GM19023 (cell line): ENCODE results near the gene TATDN3.
A peak's percentile ranks its signal among the peaks of the same experiment; 100 is the strongest.
"Not testable (repeated sequence)": the region's sequence is repeated elsewhere in the genome, so short reads cannot be mapped to it uniquely, and the experiment has no call there.

Source experiments
- ATAC-seq: cut with Tn5 transposase; IDR thresholded peaks from one replicate; pipeline ENCODE4 v1.9.1; 2021; ENCODE audit warnings: mild to moderate bottlenecking, moderate library complexity; ENCODE audit not compliant: unreplicated experiment

TATDN3 gene

GRCh38 chr1:212774584-212774983, 17.1 kb upstream of the TATDN3 start:
- ATAC-seq = no peak

DNA sequence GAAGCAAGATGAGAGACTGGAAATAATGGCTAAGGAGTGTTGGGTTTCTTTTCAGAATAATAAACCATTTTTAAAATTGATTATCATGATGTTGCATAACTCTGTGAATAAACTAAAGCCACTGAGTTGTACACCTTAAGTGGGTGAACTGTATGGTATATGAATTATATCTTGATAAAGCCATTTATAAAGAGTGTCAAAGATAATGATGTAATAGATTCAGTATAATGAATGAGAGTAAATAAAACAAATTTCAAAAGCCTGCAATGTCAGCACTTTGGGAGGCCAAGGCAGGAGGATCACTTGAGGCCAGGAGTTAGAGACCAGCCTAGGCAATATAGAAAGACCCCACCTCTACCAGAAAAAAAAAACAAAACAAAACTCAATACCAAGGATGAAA, 16.5 kb upstream of the TATDN3 start:
- ATAC-seq = no peak

DNA sequence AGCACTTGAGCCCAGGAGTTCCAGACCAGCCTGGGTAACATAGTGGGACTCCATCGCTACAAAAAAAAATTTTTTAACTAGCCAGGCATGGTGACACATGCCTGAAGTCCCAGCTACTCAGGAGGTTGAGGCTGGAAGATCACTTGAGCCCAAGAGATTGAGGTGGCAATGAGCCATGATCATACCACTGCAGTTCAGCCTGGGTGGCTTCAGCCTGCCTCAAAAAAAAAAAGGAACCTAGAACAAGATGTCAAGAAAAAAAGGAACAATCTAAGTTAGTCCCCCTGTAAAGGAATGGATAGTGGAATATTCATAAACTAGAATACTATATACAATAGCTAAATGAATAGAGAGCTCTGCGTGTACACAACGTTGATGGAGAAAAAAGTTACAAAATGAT, 14.5 kb upstream of the TATDN3 start:
- ATAC-seq = no peak

GRCh38 chr1:212779086-212779485, 12.6 kb upstream of the TATDN3 start:
- ATAC-seq = not testable (repeated sequence)

DNA sequence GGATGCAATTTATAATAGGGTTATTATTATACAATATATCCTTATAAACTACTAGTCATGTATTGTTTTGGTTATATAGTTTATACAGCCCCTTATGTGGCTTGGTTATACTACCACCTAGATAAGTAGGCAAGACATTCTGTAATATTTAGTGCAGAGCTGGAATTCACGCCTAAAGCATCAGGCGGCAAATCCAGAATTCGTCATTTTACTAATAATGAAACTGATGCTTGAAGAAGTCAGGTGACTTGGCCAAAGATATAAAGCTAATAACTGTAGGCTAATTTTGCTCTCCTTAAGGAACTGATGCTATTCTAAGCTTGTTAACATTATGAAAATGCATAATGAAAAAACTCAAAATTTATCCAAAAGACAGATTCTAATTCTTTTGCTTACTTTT, 10.9 kb upstream of the TATDN3 start:
- ATAC-seq = no peak

GRCh38 chr1:212781225-212781624, 10.5 kb upstream of the TATDN3 start:
- ATAC-seq = no peak

DNA sequence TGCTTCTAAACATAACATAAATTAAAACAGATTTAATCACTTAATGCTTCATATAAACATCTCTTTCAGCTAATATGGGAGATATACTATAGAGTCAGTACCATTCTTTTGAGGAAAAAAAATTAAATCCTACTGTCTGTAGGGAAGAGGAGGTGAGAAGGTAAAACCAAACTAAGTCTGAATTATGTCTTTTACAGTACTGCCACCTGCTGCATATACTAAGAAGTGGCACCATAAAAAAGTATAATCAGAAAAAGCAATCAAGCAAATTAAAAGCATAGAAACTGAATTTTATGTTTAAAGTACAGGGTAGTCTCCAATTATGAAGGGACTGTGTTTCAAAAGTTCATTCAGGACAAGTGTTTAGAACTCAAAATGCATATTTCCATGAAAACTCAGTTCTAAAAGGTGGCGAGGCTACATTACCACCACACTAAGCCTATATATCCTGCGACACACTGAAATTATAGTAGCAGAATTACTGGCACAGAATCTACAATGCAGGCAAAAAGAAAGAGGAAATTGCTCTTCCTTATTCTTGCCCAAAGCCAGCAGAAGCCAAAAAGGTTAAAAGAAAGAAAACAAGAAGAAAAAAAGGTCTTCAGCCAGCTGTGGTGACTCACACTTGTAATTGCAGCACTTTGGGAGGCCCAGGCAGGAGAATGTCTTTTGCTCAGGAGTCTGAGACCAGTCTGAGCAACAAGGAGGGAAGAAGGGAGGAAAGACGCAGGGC, 9.1 kb upstream of the TATDN3 start:
- no peak for ATAC-seq

DNA sequence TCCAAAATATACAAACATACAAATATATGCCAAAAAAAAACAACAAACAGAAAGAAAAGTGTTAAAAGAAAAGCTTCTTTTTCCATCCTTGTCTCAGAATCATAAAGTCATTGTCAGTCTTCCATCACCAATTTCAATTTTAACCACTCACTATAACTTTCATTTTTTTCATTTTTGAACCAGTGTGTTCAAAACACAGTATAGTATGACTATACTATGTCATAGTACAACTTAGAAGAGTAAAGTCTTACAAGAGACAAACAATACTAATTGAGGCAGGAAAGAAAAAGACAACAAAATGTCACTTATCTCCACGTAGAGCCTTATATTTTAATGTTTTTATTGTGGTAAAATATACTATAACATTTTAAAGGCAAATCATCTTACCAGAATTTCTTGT, 7.7 kb upstream of the TATDN3 start:
- ATAC-seq = no peak

- no peak for ATAC-seq
These were observed 5.8 kb upstream of the TATDN3 start for GRCh38 chr1:212785871-212786270.

DNA sequence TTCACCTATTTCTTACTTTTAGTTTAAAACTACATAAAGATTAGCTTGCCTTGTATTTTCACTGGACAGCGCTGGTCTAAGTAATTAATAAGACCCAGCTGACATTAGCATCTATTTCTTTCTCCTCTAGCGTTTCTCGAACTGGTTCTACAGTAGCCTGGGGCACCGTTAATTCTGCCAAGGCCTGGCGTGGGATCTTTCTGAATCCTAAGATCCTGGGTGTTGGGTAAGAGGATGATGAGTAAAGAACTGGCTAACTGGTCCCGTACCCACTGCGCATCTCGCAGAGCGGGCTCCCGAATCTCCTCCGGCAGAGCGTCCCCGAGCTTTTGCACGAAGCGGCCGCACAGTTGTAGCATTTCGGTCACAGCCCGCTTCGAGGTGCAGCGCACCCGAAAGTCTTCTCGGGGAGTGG, 426 bp upstream of the TATDN3 start:
- ATAC-seq = peak; percentile 42

- no peak for ATAC-seq
These were observed 758 bp downstream of the TATDN3 start for GRCh38 chr1:212792396-212792908.

DNA sequence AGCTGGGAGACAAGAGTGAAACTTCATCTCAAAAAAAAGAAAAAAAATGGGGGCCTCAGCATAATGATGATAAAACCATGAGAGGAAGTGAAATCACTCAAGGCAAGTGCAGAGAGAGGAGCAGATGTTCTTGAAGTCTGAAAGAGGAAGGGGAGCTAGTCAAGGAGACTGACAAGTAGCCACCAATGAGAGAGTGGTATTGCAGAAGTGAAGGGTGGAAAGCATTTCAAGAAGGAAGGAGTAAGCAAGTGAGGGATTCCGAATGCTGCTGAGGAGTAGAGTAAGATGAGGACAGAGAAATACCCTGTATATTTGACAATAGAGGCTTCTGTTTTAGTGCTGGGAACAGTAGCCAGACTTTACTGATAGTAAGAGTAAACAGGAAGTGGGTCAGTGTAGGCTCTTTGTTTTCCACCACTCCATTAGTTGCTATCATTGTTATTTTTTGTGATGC, 2.9 kb downstream of the TATDN3 start:
- ATAC-seq = peak; percentile 65

GRCh38 chr1:212797681-212798080, 6.0 kb downstream of the TATDN3 start:
- ATAC-seq = no peak

- no peak for ATAC-seq
These were observed 14.1 kb downstream of the TATDN3 start for GRCh38 chr1:212805767-212806166.

DNA sequence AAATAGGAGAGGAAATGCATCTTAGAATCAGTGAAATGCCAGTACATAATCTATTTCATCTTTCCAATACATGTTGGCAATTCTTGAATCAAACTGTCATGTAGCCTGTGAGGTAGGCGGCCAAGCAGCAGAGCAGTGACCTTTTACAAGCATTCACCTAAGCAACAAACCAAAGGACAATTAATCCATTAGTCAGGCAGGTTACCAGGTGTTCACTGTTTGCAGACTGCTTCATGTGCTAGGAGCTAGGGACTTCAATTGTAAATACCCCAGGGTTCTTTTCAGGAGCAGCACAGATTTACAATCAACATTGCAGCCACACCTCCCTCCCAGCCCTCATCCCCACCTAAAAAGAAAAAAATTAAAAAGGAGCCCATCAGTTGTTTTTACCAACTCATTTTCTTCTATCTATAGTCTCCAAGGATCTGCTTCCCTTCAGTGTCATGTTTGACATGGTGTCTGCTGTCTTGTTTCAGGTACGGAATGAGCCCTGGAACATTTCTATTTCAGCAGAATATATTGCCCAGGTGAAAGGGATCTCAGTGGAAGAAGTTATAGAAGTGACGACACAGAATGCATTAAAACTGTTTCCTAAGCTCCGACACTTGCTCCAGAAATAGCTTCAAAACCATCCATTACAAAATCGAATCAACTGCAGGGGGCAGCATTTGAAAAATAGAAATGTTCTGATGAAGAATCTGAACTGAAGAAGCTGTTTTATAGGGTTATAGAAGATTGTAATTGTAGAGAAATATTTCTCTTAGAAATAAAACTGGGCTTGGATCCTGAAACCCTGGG, 23.0 kb downstream of the TATDN3 start:
- no peak for ATAC-seq

DNA sequence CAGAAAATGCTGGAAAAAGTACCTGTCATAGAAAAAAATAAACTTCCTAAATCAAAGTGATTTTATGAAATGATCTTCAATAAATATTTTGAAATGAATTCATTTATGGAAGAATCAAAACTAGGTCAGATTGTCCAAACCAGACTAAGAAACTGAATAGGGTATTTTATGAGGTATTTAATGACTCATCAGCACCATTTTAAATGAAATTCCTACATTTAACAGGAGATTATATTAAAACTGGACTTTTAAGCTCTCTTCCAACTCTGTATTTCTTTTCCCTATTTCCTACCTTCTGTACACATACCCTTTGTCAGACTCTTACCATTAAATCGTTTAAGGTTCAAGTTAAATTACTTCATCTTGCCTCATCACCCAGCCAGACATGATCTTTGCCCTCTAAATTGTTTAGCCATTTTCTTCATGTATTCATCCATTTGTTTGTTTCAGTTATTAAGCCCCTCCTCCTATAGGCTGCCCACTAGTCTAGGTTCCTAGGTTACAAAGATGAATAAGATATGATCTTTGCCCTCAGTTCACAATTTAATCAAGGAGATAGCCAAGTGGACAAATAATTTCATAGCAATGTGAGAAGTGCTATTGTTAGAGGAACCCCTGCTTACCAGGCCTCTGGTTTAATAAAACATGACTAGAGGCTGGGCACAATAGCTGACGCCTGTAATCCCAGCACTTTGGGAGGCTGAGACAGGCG, 25.0 kb downstream of the TATDN3 start:
- ATAC-seq = no peak

DNA sequence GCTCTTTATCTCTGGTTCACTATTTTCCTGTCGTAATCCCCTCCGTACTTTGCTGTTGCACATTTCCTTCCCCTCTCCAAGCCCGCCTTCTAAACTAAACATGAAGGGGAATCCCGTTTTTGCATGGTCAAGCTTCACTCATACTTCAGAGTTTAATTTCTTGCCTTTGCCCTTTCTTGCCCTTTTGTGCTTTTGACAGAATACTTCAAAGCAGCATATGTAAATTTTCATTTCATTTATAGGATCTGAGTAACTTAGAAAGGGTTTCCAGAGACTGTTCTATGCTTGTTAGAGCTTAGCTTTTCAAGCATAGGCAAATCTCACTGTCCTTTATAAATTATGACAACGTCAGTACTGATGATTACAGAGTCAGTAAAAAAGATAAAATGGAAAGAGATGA, 28.0 kb downstream of the TATDN3 start:
- ATAC-seq = peak; percentile 71

GRCh38 chr1:212820969-212821368, 29.3 kb downstream of the TATDN3 start:
- ATAC-seq = no peak

GRCh38 chr1:212822956-212823355, 31.3 kb downstream of the TATDN3 start:
- no peak for ATAC-seq

DNA sequence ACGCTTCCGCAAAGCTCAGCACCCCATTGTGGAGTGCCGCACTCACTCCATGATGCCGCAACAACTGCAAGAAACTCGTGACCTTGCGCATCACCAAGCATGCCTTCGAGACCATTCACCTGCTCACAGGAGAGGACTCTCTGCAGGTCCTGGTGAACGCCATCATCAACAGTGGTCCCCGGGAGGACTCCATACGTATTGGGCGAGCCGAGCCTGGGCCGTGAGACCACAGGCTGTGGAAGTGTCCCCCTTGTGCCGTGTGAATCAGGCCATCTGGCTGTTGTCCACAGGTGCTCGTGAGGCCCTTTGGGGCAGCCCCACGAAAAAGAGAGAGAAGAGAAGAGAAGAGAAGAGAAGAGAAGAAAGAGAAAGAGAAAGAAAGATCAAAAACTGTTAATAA, 32.5 kb downstream of the TATDN3 start:
- ATAC-seq = no peak

- ATAC-seq = no peak
These were observed 34.2 kb downstream of the TATDN3 start for GRCh38 chr1:212825798-212826452.
